Neural progenitor cell (in vitro differentiated cells): ENCODE data around the gene NUDT4. TPM values are rescaled to one million over a fixed set of nuclear protein-coding genes. Genes with fewer than 3 reads are reported as not detected.

Experiments used
- DNase-seq: peaks from one replicate; pipeline ENCODE4 v3.0.0-alpha.2; 2016; ENCODE audit warnings: low spot score
- H2AFZ ChIP-seq: fragments of 200-600 bp; sonication (generic); replicated peaks from 2 replicates; pipeline ENCODE4 v1.6.1; 2016; ENCODE audit warnings: antibody characterized with exemption
- H3F3A ChIP-seq: fragments of 200-600 bp; sonication (generic); 2 replicates; pipeline ENCODE4 v1.6.1; 2016; ENCODE audit warnings: antibody characterized with exemption, low read depth
- H3K27ac ChIP-seq: fragments of 200-600 bp; sonication (generic); 2 replicates; pipeline ENCODE4 v1.5.1; 2016; ENCODE audit warnings: mild to moderate bottlenecking
- H3K27me3 ChIP-seq: fragments of 200-600 bp; sonication (generic); 2 replicates; pipeline ENCODE4 v1.6.1; 2016; ENCODE audit warnings: mild to moderate bottlenecking, moderate library complexity
- H3K36me3 ChIP-seq: fragments of 200-600 bp; sonication (generic); 2 replicates; pipeline ENCODE4 v1.5.1; 2016
- H3K4me1 ChIP-seq: fragments of 200-600 bp; sonication (generic); 2 replicates; pipeline ENCODE4 v1.6.1; 2016; ENCODE audit warnings: mixed run types
- H3K4me2 ChIP-seq: fragments of 200-600 bp; sonication (generic); 2 replicates; pipeline ENCODE4 v1.6.1; 2016
- H3K4me3 ChIP-seq: fragments of 200-600 bp; sonication (generic); 2 replicates; pipeline ENCODE4 v1.5.1; 2016
- H3K79me2 ChIP-seq: fragments of 200-600 bp; sonication (generic); 2 replicates; pipeline ENCODE4 v1.6.1; 2016; ENCODE audit warnings: low read depth
- H3K9ac ChIP-seq: fragments of 200-600 bp; sonication (generic); 2 replicates; pipeline ENCODE4 v1.6.1; 2016
- H3K9me3 ChIP-seq: fragments of 200-600 bp; sonication (generic); 2 replicates; pipeline ENCODE4 v1.5.1; 2016; ENCODE audit warnings: low read depth
- H4K20me1 ChIP-seq: fragments of 200-600 bp; sonication (generic); 2 replicates; pipeline ENCODE4 v1.6.1; 2016; ENCODE audit warnings: low read depth
- H3K27ac Mint-ChIP-seq: 3 replicates; pipeline ENCODE4 v1.8.0; 2021; ENCODE audit warnings: mixed read lengths
- H3K27me3 Mint-ChIP-seq: 2 replicates; pipeline ENCODE4 v1.8.0; 2022; ENCODE audit warnings: low read depth, mild to moderate bottlenecking, inconsistent platforms, moderate library complexity, mixed read lengths; ENCODE audit not compliant: insufficient read depth
- H3K36me3 Mint-ChIP-seq: 3 replicates; pipeline ENCODE4 v1.8.0; 2021; ENCODE audit warnings: mixed read lengths
- H3K4me1 Mint-ChIP-seq: 3 replicates; pipeline ENCODE4 v1.8.0; 2021; ENCODE audit warnings: mixed read lengths
- H3K4me3 Mint-ChIP-seq: 3 replicates; pipeline ENCODE4 v1.8.0; 2021; ENCODE audit warnings: mild to moderate bottlenecking, moderate library complexity, mixed read lengths
- H3K9me3 Mint-ChIP-seq: 3 replicates; pipeline ENCODE4 v1.8.0; 2020; ENCODE audit warnings: mixed read lengths
- CTCF ChIP-seq: fragments of 200-600 bp; sonication (generic); IDR thresholded peaks from 2 replicates; pipeline ENCODE4 v1.5.1; 2017; ENCODE audit warnings: antibody characterized with exemption, mild to moderate bottlenecking
- EZH2 ChIP-seq: fragments of 200-600 bp; sonication (generic); IDR thresholded peaks from 2 replicates; pipeline ENCODE4 v1.6.1; 2017; ENCODE audit warnings: antibody characterized with exemption, mild to moderate bottlenecking, moderate library complexity
- EZH2phosphoT487 ChIP-seq: fragments of 200-600 bp; sonication (generic); IDR thresholded peaks from 2 replicates; pipeline ENCODE4 v1.6.1; 2017; ENCODE audit warnings: antibody characterized with exemption
- total RNA-seq: library from RNA; depleted of rRNA; stranded (reverse); fragments of >200 nt; gene quantifications from 2 replicates; pipeline ENCODE4 v1.2.3, GENCODE V29; 2015; ENCODE audit warnings: low replicate concordance

NUDT4 gene
- total RNA-seq, 1 donor from 2014 or later, result 89.8 TPM

GRCh38 chr12:93419388-93420034 lies 41.8 kb downstream of the NUDT4 start:
- H3K4me3 Mint-ChIP-seq, result no peak overlapping the region
- H3K36me3 ChIP-seq, result no peaks in the 10 kb centered on the region
- H3K27ac ChIP-seq, result peak overlapping the region; percentile 21
- no peak overlapping the region for H3K27ac Mint-ChIP-seq
- H3K27me3 Mint-ChIP-seq, result no peaks in the 10 kb centered on the region
- peaks cover under 1% of the 10 kb centered on the region for H3K9me3 Mint-ChIP-seq
- H2AFZ ChIP-seq, result no peak overlapping the region
- H3K36me3 Mint-ChIP-seq, result peaks cover 3% of the 10 kb centered on the region
- no peak overlapping the region for H3K9ac ChIP-seq
- H4K20me1 ChIP-seq, result peaks cover 87% of the 10 kb centered on the region
- H3K4me2 ChIP-seq, result no peak overlapping the region
- peaks cover 100% of the 10 kb centered on the region for H3K79me2 ChIP-seq
- H3K9me3 ChIP-seq, result no peaks in the 10 kb centered on the region
- peaks cover 22% of the 10 kb centered on the region for H3K4me1 ChIP-seq
- TF ChIP-seq EZH2phosphoT487 (no peak), CTCF (peak; percentile 73), EZH2 (no peak)
- peak; percentile 42 for DNase-seq
- no peaks in the 10 kb centered on the region for H3K27me3 ChIP-seq
- no peaks in the 10 kb centered on the region for H3F3A ChIP-seq
- H3K4me1 Mint-ChIP-seq, result peaks cover 14% of the 10 kb centered on the region
- no peak overlapping the region for H3K4me3 ChIP-seq

- DNase-seq, result no peak
- TF ChIP-seq EZH2 (no peak), EZH2phosphoT487 (no peak), CTCF (no peak)
- Mint-ChIP-seq H3K9me3 (no peaks in the 10 kb centered on the region), H3K4me3 (no peak overlapping the region), H3K27me3 (no peaks in the 10 kb centered on the region), H3K27ac (no peak overlapping the region), H3K36me3 (no peaks in the 10 kb centered on the region), H3K4me1 (peaks cover 18% of the 10 kb centered on the region)
- Histone ChIP-seq H3K36me3 (no peaks in the 10 kb centered on the region), H3K9me3 (no peaks in the 10 kb centered on the region), H3K79me2 (peaks cover 100% of the 10 kb centered on the region), H3K27me3 (no peaks in the 10 kb centered on the region), H2AFZ (no peak overlapping the region), H3K4me2 (no peak overlapping the region), H3K4me3 (no peak overlapping the region), H4K20me1 (peaks cover 100% of the 10 kb centered on the region), H3K4me1 (peaks cover 32% of the 10 kb centered on the region), H3K27ac (no peak overlapping the region), H3F3A (no peaks in the 10 kb centered on the region), H3K9ac (no peak overlapping the region)
Observed at GRCh38 chr12:93422050-93422449, 44.3 kb downstream of the NUDT4 start.

- TF ChIP-seq CTCF (no peak), EZH2 (no peak), EZH2phosphoT487 (no peak)
- Histone ChIP-seq H3K36me3 (no peaks in the 10 kb centered on the region), H3K9me3 (no peaks in the 10 kb centered on the region), H3F3A (no peaks in the 10 kb centered on the region), H3K27me3 (no peaks in the 10 kb centered on the region), H3K4me2 (no peak overlapping the region), H3K79me2 (peaks cover 100% of the 10 kb centered on the region), H3K4me1 (peaks cover 32% of the 10 kb centered on the region), H2AFZ (no peak overlapping the region), H4K20me1 (peaks cover 98% of the 10 kb centered on the region), H3K4me3 (no peak overlapping the region), H3K27ac (no peak overlapping the region), H3K9ac (no peak overlapping the region)
- Mint-ChIP-seq H3K9me3 (no peaks in the 10 kb centered on the region), H3K4me3 (no peak overlapping the region), H3K36me3 (peaks cover 8% of the 10 kb centered on the region), H3K27me3 (no peaks in the 10 kb centered on the region), H3K4me1 (peaks cover 15% of the 10 kb centered on the region), H3K27ac (no peak overlapping the region)
- DNase-seq, result no peak
Observed at GRCh38 chr12:93425736-93426411, 48.1 kb downstream of the NUDT4 start.
